Endodermal cell (in vitro differentiated cells): ENCODE data around the gene MYOF. TPM values are rescaled to one million over a fixed set of nuclear protein-coding genes. Genes with fewer than 3 reads are reported as not detected.
"Not testable (repeated sequence)": the region's sequence is repeated elsewhere in the genome, so short reads cannot be mapped to it uniquely, and the experiment has no call there.

Experiments
- DNase-seq: peaks from one replicate; pipeline ENCODE4 v3.0.0-alpha.2; 2017
- H3K27ac ChIP-seq: 2 replicates; pipeline ENCODE4 v1.5.1; 2013; ENCODE audit warnings: mild to moderate bottlenecking, low read depth, low read length, moderate library complexity
- H3K27me3 ChIP-seq: 2 replicates; pipeline ENCODE4 v1.6.1; 2013; ENCODE audit warnings: mild to moderate bottlenecking, low read length, moderate library complexity; ENCODE audit not compliant: insufficient read depth, control insufficient read depth, poor library complexity, severe bottlenecking
- H3K36me3 ChIP-seq: 2 replicates; pipeline ENCODE4 v1.7.0; 2013; ENCODE audit warnings: mild to moderate bottlenecking, low read length, moderate library complexity; ENCODE audit not compliant: control insufficient read depth, insufficient read depth
- H3K4me1 ChIP-seq: one replicate; pipeline ENCODE4 v1.7.0; 2013; ENCODE audit warnings: low read length; ENCODE audit not compliant: control insufficient read depth, insufficient read depth
- H3K4me3 ChIP-seq: 2 replicates; pipeline ENCODE4 v1.5.1; 2013; ENCODE audit warnings: mild to moderate bottlenecking, low read length, moderate library complexity
- H3K9ac ChIP-seq: 2 replicates; pipeline ENCODE4 v1.6.1; 2013; ENCODE audit warnings: mild to moderate bottlenecking, low read length, moderate library complexity; ENCODE audit not compliant: poor library complexity, severe bottlenecking; ENCODE audit errors: extremely low read depth
- H3K9me3 ChIP-seq: 2 replicates; pipeline ENCODE4 v1.6.1; 2013; ENCODE audit warnings: mild to moderate bottlenecking, low read length, moderate library complexity; ENCODE audit not compliant: control insufficient read depth
- H3K27ac Mint-ChIP-seq: 2 replicates; pipeline ENCODE4 v1.8.0; 2020; ENCODE audit warnings: mixed read lengths
- H3K27me3 Mint-ChIP-seq: 2 replicates; pipeline ENCODE4 v1.8.0; 2021; ENCODE audit warnings: mild to moderate bottlenecking, mixed read lengths; ENCODE audit not compliant: insufficient read depth
- H3K36me3 Mint-ChIP-seq: 2 replicates; pipeline ENCODE4 v1.8.0; 2020; ENCODE audit warnings: low read depth, mixed read lengths
- H3K4me1 Mint-ChIP-seq: 2 replicates; pipeline ENCODE4 v1.8.0; 2020; ENCODE audit warnings: mixed read lengths
- H3K4me3 Mint-ChIP-seq: 2 replicates; pipeline ENCODE4 v1.8.0; 2020; ENCODE audit warnings: mild to moderate bottlenecking, moderate library complexity, mixed read lengths
- H3K9me3 Mint-ChIP-seq: 2 replicates; pipeline ENCODE4 v1.8.0; 2020; ENCODE audit warnings: mild to moderate bottlenecking, mixed read lengths
- CTCF ChIP-seq: fragments of 200-600 bp; sonication (generic); conservative IDR thresholded peaks from 2 replicates; pipeline ENCODE4 v1.5.0; 2021; ENCODE audit warnings: antibody characterized with exemption, mild to moderate bottlenecking
- WGBS, 2 experiments: methylation state at CpG; one replicate each; pipeline versions ENCODE4 v1.1.5 to v1.1.7; 2013; ENCODE audit warnings: missing lambda C conversion rate in 2 of 2, mixed read lengths in 1 of 2; ENCODE audit not compliant: insufficient coverage in 1 of 2, insufficient read length in 1 of 2; 5-methylcytosine and 5-hydroxymethylcytosine counted together
- total RNA-seq, 2 donors: library from RNA; stranded (reverse); fragmentation: NEBNext Ultra II Directional in 1 of 2; extraction: Animal tissue kit (Norgen Biotek cat#: 25700) in 1 of 2; gene quantifications; 2 replicates in 1 of 2; 3 replicates in 1 of 2; pipeline ENCODE4 v1.2.1, GENCODE V29; 2021

Gene MYOF
- total RNA-seq, 2 donors from 2014 or later, result 37.4 to 93.8 TPM

- Histone ChIP-seq H3K36me3 (peaks cover 57% of the 10 kb centered on the region), H3K9ac (peak overlapping the region; percentile 32), H3K4me3 (no peak overlapping the region), H3K27me3 (no peaks in the 10 kb centered on the region), H3K27ac (peak overlapping the region; percentile 79), H3K4me1 (peaks cover 10% of the 10 kb centered on the region), H3K9me3 (no peaks in the 10 kb centered on the region)
- WGBS, 2 experiments, result 0 to 7% methylated on average over 7 to 8 of the region's 8 CpGs
- Mint-ChIP-seq H3K4me1 (peaks cover 53% of the 10 kb centered on the region), H3K27ac (peak overlapping the region; percentile 95), H3K27me3 (no peaks in the 10 kb centered on the region), H3K4me3 (peak overlapping the region; percentile 24), H3K36me3 (peaks cover 20% of the 10 kb centered on the region), H3K9me3 (no peaks in the 10 kb centered on the region)
- TF ChIP-seq CTCF, result no peak
- peak; percentile 98 for DNase-seq
These were observed 36.8 kb downstream of the MYOF start for GRCh38 chr10:93445097-93445960.

- Mint-ChIP-seq H3K36me3 (peaks cover 14% of the 10 kb centered on the region), H3K4me1 (peaks cover 68% of the 10 kb centered on the region), H3K9me3 (no peaks in the 10 kb centered on the region), H3K27me3 (no peaks in the 10 kb centered on the region), H3K4me3 (no peak overlapping the region), H3K27ac (no peak overlapping the region)
- no peak overlapping the region for H3K4me3 ChIP-seq
- H3K27ac ChIP-seq, result no peak overlapping the region
- H3K9me3 ChIP-seq, result no peaks in the 10 kb centered on the region
- peaks cover 10% of the 10 kb centered on the region for H3K4me1 ChIP-seq
- 91% methylated on average over 1 of the region's 1 CpG; no CpG with 5 or more reads in 1 of the 2 experiments for WGBS, 2 experiments
- TF ChIP-seq CTCF, result no peak
- H3K9ac ChIP-seq, result no peak overlapping the region
- H3K36me3 ChIP-seq, result peaks cover 45% of the 10 kb centered on the region
- no peak for DNase-seq
- no peaks in the 10 kb centered on the region for H3K27me3 ChIP-seq
These were observed 38.7 kb downstream of the MYOF start for GRCh38 chr10:93443481-93443880.

GRCh38 chr10:93442721-93443120 lies 39.4 kb downstream of the MYOF start:
- not testable (repeated sequence) for H3K4me3 ChIP-seq, H3K27me3 Mint-ChIP-seq, H3K27ac Mint-ChIP-seq, H3K27ac ChIP-seq, H3K9me3 ChIP-seq, DNase-seq, H3K9ac ChIP-seq, H3K9me3 Mint-ChIP-seq, H3K36me3 Mint-ChIP-seq, H3K4me3 Mint-ChIP-seq, H3K27me3 ChIP-seq
- 89% methylated on average over 9 to 10 of the region's 10 CpGs for WGBS, 2 experiments
- H3K4me1 Mint-ChIP-seq, result peaks cover 75% of the 10 kb centered on the region
- peaks cover 14% of the 10 kb centered on the region for H3K4me1 ChIP-seq
- H3K36me3 ChIP-seq, result peaks cover 37% of the 10 kb centered on the region
